Lung microvascular endothelial cell (primary cell): ENCODE data around the gene PGAP6. TPM values are rescaled to one million over a fixed set of nuclear protein-coding genes. Genes with fewer than 3 reads are reported as not detected.
"Not testable (repeated sequence)": the region's sequence is repeated elsewhere in the genome, so short reads cannot be mapped to it uniquely, and the experiment has no call there.

Source experiments
- DNase-seq, 2 donors: peaks; one replicate each; pipeline versions ENCODE4 v3.0.0 to v3.0.0-alpha.2; 2010; ENCODE audit warnings: low read depth in 2 of 2
- total RNA-seq: library from RNA; depleted of rRNA; stranded (reverse); fragments of >200 nt; gene quantifications from 2 replicates; pipeline ENCODE4 v1.2.1, GENCODE V29; 2014

The PGAP6 gene
- total RNA-seq, 1 donor from 2014 or later, result 110 TPM

DNA sequence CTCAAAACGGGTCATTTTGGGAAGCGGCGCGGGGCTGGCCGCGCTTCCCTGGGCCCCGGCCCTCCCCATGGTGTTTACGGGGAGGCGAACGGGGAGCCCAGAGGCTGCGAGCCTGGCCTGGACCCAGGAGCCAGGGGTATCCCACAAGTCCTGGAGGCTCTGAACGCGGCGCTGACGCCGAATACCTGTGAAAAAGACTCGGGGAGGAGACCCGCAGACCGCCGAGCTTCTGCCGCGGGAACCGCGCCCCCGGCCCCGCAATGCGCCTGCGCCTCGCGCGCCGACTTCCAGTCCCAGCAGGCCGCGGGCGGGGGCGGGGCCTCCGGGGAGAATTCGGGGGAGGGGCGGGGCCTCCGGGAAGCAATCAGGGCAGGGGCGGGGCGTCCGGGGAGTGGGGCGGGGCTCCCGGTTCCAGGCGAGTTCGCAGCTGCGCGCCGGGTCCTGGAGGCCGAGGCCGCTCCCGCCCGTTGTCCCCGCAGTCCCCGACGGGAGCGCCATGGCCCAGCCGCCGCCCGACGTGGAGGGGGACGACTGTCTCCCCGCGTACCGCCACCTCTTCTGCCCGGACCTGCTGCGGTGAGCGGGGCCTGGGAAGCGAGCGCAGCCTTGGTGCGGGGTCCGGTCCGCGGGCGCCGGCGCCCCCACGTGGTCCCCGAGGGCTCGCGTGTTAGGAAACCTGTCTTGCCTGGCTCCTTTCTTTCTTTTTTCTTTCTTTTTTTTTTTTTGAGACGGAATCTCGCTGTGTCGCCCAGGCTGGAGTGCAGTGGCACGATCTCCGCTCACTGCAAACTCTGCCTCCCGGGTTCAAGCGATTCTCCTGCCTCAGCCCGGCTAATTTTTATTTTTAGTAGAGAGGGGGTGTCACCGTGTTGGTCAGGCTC, 19.9 kb upstream of the PGAP6 start, which contains the start of gene DECR2:
Gene DECR2, plus strand, starts transcription at position 418 of the 881 bp plus-strand sequence. Its CDS starts 79 bp downstream, at position 497.
- DNase-seq, result peak; percentile 93 to 96

DNA sequence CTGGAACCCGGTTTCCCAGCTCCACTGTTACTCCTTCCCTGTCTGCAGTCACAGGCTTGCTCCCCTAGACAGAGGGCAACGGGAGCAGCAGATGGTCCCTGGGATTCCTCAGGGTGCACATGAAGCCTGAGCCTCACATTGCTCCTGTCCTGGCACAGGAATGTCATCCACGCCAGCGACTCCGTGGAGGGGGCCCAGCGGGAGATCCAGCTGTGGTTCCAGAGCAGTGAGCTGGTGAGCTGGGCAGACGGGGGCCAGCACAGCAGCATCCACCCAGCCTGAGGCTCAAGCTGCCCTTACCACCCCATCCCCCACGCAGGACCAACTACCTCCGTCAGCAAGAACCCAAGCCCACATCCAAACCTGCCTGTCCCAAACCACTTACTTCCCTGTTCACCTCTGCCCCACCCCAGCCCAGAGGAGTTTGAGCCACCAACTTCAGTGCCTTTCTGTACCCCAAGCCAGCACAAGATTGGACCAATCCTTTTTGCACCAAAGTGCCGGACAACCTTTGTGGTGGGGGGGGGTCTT, 18.3 kb upstream of the PGAP6 start:
- no peak for DNase-seq

DNA sequence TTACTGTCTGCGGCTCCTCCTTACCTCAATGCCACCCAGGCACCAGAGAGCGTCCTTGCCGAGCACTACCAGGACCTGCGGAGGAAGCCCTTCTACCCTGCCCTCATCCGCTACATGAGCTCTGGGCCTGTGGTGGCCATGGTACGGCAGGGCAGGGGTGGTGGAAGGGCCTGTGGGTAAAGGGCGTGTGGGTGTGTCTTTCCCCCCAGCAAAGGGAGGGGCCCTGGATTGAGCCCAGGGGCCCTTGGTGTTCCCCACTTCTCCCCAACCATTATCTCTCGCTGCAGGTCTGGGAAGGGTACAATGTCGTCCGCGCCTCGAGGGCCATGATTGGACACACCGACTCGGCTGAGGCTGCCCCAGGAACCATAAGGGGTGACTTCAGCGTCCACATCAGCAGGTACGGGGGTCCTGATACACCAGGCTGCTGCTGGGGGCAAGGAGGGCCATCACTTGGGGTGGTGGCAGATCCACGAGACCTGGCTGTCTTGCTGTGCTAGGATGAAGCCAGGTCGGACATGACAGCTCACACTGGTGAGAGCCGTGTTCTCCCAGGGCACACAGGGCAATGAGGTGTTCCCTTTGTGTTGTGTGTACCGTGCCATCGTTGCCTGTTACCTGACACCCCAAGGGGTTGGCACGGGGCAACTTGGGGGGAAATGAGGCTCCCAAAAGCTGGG, 17.7 kb upstream of the PGAP6 start:
- no peak for DNase-seq

DNA sequence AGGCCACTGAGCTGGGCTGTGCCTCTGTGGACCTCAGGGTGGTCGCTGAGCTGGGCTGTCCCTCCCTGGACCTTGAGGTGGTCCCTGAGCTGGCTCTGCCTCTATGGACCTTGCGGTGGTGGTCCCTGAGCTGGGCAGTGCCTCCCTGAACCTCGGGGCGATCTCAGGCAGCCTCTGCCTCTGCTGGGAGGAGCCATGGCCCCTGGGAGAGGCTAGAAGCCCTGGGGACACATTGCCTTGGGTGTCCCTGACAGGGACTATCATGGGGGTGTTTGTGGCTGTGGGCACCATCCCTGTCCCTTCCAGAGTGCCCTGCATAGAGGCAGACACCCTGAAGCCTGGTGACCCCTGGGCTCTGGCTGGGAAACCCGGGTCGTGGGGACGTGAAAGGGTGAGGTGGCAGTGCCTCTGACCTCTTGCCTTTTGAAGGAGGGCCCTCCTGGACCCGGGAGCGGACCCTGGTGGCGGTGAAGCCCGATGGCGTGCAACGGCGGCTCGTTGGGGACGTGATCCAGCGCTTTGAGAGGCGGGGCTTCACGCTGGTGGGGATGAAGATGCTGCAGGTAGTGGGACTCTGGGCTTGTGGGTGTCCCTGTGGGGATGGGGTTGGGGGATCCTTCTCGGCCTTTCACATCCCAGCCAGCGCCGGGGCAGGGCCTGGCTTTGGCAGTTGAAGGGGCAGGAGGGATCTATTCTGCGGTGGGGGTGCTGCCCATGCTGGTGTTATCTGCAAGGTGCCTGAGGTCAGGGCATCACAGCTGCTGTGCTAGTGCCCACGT, 17.0 kb upstream of the PGAP6 start:
- DNase-seq, result no peak

DNA sequence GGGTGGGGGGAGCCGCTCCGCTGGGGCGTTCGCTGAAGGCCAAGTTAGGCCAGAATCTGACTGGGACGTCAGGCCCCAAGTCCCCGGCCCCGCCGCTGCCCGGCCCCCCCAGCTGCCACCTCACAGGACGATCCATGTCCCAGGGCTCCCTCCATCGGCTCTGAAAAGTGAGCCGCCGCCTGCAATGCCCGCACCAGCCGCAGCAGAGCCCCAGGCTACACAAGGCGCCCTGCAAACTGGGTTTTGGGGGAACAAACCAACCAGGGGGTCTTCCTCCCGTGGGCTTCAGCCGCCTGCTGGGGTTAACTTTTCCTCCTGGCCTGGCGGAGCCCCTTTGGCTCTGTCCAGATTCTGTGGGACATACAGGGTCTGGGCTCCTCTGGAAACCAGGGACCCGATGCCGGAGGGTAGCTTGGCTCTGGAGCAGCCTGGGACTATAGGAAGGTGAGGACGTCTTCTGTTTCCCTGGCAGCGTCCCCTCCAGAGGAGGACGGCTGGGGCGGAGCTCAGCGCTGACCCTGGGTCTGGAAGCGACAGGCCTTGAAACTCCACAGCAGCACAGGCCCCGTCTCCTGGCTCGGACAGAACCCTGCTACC, 16.1 kb upstream of the PGAP6 start:
- peak; percentile 67 to 78 for DNase-seq

DNA sequence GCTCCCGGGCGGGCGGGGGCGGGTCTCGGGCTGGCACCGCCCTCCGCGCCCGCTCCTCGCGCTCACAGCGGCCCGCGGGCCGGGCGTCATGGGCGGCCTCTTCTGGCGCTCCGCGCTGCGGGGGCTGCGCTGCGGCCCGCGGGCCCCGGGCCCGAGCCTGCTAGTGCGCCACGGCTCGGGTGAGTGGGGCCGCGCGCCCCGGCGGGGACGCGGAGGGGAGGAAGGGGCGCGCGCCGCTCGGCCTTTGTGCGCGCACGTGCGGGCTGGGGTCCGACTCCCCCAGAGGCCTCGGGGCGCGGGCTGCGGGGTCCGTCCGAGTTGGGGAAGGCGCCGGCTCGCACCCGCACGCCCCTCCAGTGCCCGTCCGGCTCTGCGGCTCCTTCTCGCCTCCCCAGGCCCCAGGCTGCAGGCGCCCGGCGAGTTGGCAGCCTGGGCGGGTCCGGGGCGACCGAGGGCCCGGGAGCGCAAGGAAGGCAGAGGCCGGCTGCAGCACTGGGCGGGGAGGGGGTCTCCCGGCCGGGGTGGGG, 15.4 kb upstream of the PGAP6 start, which contains the start of gene NME4:
Gene NME4, plus strand, starts transcription at position 65 of the 527 bp plus-strand sequence. Its CDS starts 24 bp downstream, at position 89.
- DNase-seq, result peak; percentile 26 to 45

DNA sequence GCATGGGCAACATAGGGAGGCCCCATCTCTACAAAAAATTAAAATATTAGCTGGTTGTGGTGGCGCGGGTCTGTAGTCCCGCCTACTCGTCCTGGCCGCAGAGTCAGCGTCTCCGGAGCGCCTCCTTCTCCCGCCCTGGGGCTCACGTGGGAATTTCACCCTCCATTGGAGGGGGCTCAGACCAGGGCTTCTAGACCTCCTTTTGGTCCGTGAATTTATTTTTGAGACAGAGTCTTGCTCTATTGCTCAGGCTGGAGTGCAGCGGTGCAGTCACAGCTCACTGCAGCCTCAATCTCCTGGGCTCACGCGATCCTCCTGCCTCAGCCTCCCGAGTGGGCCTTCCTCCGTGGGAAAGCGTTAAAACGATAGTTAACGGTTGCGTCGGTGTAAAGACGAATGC, 14.8 kb upstream of the PGAP6 start:
- DNase-seq, result peak; percentile 48 to 59

DNA sequence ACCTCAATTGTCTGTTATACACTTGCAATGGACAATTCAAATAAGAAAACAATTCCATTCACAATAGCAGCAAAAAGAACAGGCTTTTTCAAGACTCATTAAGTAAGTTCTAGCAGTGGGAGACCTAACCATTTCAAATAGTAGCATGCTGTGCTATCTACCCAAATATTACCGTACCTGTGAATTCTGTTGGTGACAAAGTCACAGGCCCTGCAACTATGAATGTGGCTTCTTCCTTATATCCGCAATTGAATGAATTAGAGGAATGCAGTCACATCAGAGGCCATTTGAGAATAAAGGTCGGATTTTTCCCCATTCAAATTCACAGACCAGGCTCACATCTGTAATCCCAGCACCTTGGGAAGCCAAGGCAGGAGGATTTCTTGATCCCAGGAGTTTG, 14.4 kb upstream of the PGAP6 start:
- no peak for DNase-seq

DNA sequence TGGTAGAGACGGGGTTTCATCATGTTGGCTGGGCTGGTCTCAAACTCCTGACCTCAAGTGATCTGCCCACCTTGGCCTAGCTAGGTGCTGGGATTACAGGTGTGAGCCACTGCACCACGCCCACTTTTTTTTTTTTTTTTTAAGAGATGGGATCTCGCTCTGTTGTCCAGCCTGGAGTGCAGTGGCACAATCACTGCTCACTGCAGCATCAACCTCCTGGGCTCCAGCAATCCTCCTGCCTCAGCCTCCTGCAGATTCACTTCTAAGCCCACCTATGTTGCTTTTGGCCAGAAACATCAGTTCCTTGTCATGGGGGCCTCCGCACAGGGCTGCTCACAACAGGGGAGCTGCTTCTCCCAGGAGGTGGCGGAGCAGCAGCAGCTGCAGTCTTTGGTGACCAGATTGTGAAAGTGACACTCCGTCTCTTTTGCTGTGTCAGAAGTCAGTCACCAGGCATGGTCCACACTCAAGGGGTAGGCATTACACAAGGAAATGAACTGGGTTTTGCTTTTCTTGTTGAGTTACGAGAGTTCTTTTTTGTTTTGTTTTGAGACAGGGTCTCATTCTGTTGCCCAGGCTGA, 10.8 kb upstream of the PGAP6 start:
- no peak for DNase-seq

DNA sequence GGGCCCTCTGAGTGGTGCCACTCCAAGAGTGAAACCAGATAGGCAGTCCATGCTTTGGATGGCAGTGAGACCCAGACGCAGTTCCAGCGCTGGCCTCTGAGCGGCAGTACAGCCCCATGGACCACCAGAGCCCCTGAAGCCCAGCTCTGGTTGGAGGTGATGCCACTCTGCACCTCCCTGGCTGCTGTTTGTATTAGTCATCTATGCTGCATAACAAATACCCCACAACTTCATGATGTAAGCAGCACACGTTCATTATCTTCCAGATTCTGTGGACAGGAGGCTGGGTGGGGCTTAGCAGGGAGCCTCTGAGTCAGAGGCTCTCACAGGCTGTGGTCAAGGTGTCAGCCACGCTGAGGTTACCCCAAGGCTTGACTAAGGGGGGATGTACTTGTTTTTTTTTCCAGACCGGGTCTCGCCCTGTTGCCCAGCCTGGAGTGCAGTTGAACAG, 10.1 kb upstream of the PGAP6 start:
- DNase-seq, result peak; percentile 78

DNA sequence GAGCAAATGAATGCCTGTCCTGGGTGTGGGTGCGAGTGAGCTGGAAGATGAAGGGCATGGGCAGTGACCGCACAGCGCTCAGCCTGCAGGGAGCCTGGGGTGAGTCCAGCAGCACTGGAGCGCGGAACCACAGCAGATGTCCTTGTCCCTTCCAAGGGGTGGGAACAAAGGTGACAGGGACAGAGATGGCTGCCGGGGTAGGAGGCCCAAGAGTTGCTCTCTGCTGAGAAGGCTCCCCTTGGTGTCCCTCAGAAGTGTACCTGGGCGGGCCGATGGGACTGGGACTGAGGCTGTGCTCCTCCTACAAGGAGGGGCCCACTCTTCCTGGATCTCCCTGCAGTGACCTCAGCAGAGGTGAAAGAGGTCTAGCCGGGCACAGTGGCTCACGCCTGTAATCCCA, 7.6 kb upstream of the PGAP6 start:
- no peak for DNase-seq

DNA sequence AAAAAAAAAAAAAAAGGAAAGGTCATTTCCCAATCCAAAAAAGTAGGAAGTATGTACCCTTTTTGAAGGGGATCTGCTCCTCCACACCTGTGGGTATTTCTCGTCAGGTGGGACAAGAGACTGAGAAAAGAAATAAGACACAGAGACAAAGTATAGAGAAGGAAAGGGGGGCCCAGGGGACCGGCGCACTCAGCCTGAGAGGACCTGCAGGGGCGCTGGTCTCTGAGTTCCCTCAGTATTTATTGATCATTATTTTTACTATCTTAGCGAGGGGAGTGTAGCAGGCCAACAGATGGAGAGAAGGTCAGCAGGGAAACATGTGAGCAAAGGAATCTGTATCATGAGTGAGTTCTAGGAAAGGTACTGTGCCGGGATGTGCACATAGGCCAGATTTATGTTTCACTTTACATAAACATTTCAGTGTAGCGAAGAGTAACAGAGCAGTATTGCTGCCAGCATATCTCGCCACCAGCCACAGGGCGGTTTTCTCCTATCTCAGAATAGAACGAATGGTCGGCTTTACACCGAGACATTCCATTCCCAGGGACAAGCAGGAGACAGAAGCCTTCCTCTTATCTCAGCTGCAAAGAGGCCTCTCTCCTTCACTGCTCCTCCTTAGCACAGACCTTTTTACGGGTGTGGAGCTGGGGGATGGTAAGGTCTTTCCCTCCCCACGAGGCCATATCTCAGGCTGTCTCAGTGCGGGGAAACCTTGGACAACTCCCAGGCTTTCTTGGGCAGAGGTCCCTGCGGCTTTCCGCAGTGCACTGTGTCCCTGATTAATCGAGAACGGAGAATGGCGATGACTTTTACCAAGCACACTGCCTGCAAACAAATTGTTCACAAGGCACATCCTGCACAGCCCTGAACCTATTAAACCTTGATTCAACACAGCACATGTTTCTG, 6.2 kb upstream of the PGAP6 start:
- DNase-seq, result not testable (repeated sequence)

DNA sequence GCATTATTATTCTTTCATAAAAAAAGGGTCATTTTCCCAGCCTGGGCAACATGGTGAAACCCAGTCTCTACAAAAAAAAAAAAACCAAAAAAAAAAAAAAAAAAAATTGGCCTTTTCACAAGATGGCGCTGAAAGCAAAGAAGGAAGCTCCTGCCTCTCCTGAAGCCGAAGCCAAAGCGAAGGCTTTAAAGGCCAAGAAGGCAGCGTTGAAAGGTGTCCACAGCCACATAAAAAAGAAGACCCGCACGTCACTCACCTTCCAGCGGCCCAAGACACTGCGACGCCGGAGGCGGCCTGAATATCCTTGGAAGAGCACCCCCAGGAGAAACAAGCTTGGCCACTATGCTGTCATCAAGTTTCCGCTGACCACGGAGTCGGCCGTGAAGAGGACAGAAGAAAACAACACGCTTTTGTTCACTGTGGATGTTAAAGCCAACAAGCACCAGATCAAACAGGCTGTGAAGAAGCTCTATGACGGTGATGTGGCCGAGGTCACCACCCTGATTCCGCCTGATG, 4.9 kb upstream of the PGAP6 start:
- DNase-seq, result no peak

DNA sequence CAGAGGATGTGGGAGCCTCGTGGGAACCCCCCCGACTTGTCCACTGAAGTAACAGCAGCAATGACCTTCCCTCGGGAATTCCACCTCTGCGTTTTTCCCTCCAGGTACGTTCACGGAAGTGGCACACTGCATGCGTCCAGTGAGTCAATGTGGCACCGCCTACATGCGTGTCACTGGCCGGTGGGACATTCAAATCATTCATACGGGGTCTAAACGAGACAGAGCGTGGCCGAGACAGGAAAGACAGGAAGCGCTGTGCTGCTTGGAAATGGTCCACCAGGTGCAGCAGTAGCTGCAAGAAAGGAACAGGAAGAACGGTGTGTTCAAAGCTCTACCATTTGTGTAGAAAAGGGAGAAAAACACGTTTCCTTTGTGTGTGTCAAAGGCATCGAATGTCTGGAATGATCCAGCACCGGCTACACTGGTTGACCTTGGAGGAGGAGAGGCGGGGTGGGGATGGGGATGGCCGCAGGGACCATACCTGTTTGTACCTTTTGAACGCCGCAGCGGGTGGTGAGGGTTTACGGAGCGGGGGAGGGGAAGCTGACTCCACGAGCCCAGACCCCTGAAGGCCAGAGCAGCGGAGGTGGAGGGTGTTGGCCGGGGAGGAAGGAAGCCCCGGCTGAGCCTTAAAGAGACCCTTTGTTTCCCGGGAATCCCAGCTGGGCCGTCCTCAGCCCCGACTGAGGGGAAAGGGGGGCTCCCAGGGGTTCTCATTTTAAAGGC, 1.7 kb upstream of the PGAP6 start:
- peak; percentile 48 to 66 for DNase-seq

DNA sequence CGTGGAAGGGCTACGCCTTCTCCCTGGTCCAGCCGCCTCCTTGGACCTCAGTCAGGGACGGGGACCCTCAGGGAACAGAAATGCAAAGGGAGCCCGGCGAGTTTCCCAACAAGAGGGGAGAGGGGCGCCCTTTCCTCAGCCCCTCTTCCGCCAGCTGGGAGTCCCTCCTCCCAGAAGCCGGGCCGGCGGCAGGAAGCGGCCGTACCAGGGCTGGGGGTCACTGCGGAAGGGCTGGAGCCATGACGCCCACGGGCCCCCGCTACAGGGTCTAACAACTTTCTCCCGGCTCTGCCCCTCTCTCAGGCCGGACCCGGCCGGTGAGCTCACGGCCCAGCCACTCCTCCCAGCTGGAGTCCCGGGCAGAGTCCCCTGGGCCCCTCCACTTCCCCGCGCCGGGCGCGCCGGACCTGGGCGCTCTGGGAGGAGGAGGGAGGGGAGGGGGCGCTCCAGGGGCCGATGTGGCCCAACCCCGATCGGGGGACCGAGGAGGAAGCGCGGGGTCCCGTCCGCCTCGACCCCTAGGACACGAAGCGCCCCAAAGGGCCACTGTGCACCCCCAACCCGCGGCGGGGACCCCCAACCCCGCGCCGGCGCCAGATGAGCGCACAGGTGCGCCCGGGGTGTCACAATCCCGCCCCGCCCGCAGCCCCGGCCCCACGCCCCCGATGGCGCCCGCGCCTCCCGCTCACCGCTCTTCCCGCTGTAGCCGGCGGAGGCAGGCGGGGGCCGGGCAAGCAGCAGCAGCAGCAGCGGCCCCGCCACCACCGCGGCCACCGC, 578 bp downstream of the PGAP6 start:
- DNase-seq, result peak; percentile 19 to 36

DNA sequence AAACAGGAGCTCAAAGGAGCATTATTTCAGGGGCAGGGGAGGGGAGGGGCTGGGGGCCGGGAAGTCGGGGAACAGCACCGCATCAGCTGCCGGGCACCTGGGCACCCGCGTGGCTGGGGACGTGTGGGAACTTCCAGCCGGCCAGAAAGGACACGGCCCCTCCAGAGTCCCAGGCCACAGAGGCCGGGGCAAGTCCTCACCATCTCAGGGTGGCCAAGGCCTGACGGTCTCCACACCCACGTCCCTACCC, 1.1 kb downstream of the PGAP6 start:
- no peak for DNase-seq

DNA sequence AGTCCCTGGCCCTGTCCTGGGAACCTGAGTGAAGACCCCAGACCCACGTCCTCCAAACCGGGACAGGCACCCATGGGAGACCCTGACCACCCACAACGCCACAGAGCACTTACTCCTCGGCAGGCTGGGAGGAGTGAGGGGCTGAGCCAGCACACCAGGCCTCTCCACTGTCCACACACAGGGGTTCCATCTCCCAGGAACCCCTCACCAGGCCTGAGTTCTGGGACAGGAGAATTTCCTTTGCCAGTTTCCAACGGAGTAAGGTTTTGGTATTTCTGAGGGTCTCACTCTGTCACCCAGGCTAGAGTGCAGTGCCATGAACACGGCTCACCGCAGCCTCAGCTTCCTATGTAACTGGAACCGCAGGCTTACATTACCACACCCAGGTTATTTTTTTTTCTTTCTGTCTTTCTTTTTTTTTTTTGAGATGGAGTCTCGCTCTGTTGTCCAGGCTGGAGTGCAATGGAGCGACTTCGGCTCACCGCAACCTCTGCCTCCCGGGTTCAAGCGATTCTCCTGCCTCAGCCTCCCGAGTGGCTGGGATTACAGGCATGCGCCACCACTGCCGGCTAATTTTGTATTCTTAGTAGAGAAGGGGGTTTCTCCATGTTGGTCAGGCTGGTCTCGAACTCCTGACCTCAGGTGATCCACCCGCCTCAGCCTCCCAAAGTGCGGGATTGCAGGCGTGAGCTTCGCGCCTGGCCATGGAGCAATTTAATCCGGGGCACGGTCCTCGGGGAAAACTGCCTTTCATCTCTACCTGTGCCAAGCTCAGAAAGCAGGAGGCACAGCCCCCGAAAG, 1.6 kb downstream of the PGAP6 start:
- no peak for DNase-seq
